ENCODE measurements around the gene MAPK8IP3. TPM values are rescaled to one million over a fixed set of nuclear protein-coding genes. Genes with fewer than 3 reads are reported as not detected.

The MAPK8IP3 gene
- total RNA-seq, 1 donor from 2014 or later = 201 TPM

DNA sequence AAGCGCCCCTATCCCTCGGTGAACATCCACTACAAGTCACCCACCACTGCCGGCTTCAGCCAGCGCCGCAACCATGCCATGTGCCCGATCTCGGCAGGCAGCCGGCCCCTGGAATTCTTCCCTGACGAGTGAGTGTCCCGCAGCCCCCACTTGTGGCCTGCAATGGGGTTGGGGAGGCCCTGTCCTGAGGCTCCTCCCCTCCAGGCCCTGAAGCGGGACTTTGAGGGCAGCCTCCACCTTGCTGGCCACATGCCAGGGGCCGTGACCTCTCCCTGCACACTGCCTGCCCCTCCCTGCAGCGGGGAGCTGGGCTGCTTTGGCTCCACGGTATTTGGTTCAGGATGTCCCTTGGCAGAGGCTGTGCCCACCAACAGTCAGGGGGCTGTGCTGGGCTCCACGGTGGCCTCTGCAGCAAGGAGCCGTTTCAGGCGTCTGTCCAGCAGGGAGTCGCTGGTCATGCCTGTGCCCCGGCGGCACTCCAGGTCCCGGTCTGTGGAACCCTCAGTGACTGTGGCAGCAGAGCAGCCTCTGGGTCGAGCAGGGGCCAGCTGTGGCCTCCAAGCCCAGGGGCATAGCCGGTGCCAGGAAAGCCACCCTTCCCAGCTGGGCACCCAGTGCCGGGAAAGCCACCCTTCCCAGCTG is 57.0 kb downstream of the MAPK8IP3 start:
- Mint-ChIP-seq H3K27ac (no peak overlapping the region), H3K9me3 (no peaks in the 10 kb centered on the region), H3K27me3 (no peaks in the 10 kb centered on the region), H3K4me1 (no peaks in the 10 kb centered on the region), H3K36me3 (ENCODE audit: low read depth) (peaks cover 62% of the 10 kb centered on the region), H3K4me3 (no peak overlapping the region)
- ChIA-PET POLR2A (interaction anchor here (0.8 kb wide), 1 partner anchor 8 kb away, joined by 3 read pairs; the partner anchor contains the start of gene NME3), CTCF (no interaction called here)
- intact Hi-C loops (cut with micrococcal nuclease) = no loop called here
- DNase-seq (no peak), ATAC-seq (ENCODE audit: low read depth) (no peak)
- TF ChIP-seq, protein P1, sequence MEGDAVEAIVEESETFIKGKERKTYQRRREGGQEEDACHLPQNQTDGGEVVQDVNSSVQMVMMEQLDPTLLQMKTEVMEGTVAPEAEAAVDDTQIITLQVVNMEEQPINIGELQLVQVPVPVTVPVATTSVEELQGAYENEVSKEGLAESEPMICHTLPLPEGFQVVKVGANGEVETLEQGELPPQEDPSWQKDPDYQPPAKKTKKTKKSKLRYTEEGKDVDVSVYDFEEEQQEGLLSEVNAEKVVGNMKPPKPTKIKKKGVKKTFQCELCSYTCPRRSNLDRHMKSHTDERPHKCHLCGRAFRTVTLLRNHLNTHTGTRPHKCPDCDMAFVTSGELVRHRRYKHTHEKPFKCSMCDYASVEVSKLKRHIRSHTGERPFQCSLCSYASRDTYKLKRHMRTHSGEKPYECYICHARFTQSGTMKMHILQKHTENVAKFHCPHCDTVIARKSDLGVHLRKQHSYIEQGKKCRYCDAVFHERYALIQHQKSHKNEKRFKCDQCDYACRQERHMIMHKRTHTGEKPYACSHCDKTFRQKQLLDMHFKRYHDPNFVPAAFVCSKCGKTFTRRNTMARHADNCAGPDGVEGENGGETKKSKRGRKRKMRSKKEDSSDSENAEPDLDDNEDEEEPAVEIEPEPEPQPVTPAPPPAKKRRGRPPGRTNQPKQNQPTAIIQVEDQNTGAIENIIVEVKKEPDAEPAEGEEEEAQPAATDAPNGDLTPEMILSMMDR (IDR thresholded peaks at IDR 0.05) = no peak

- no peaks in the 10 kb centered on the region for H3K27me3 Mint-ChIP-seq
- POLR2A ChIA-PET = interaction anchor here (1.4 kb wide), 1 partner anchor 19 kb away, joined by 3 read pairs; the partner anchor contains the start of genes NUBP2 and SPSB3
- CTCF ChIA-PET = interaction anchor here (0.6 kb wide), 1 partner anchor 9 kb away, joined by 3 read pairs; the partner anchor contains the start of genes EME2 and MRPS34
- no peaks in the 10 kb centered on the region for H3K9me3 Mint-ChIP-seq
- no peak for DNase-seq
- peaks cover 66% of the 10 kb centered on the region for H3K36me3 Mint-ChIP-seq (ENCODE audit: low read depth)
- TF ChIP-seq, protein P1 (IDR thresholded peaks at IDR 0.05) = no peak
- no peak overlapping the region for H3K4me3 Mint-ChIP-seq
- intact Hi-C loops (cut with micrococcal nuclease) = no loop called here
- no peak for ATAC-seq (ENCODE audit: low read depth)
- no peak overlapping the region for H3K27ac Mint-ChIP-seq
- H3K4me1 Mint-ChIP-seq = no peaks in the 10 kb centered on the region
These were observed 57.8 kb downstream of the MAPK8IP3 start for GRCh38 chr16:1763521-1764511.

- intact Hi-C loops (cut with micrococcal nuclease) = no loop called here
- TF ChIP-seq, protein P1 (IDR thresholded peaks at IDR 0.05) = no peak
- no peak for DNase-seq
- CTCF ChIA-PET = no interaction called here
- no peak overlapping the region for H3K4me3 Mint-ChIP-seq
- POLR2A ChIA-PET = interaction anchor here (1.4 kb wide), 1 partner anchor 18 kb away, joined by 3 read pairs; the partner anchor contains the start of genes NUBP2 and SPSB3
- no peaks in the 10 kb centered on the region for H3K27me3 Mint-ChIP-seq
- H3K36me3 Mint-ChIP-seq (ENCODE audit: low read depth) = peaks cover 68% of the 10 kb centered on the region
- ATAC-seq (ENCODE audit: low read depth) = no peak
- no peak overlapping the region for H3K27ac Mint-ChIP-seq
- H3K9me3 Mint-ChIP-seq = no peaks in the 10 kb centered on the region
- H3K4me1 Mint-ChIP-seq = peaks cover 2% of the 10 kb centered on the region
These were observed 59.0 kb downstream of the MAPK8IP3 start for GRCh38 chr16:1764971-1765370.

DNA sequence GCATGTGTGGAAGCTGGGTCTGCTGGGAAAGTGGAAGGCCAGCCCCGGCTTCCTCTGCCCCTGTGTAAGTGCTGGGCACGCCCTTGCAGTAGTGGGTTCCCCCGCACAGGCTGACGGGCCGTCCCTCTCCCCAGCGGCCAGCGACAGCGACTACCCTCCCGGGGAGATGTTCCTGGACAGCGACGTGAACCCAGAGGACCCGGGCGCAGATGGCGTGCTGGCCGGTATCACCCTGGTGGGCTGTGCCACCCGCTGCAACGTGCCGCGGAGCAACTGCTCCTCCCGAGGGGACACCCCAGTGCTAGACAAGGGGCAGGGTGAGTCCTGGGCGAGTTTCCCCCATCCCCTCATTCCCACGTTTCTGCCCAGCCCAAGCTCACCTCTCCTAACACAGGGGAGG is 59.8 kb downstream of the MAPK8IP3 start:
- TF ChIP-seq, protein P1 (IDR thresholded peaks at IDR 0.05) = no peak
- Mint-ChIP-seq H3K4me1 (peaks cover 9% of the 10 kb centered on the region), H3K27ac (no peak overlapping the region), H3K9me3 (no peaks in the 10 kb centered on the region), H3K4me3 (no peak overlapping the region), H3K27me3 (no peaks in the 10 kb centered on the region), H3K36me3 (ENCODE audit: low read depth) (peaks cover 62% of the 10 kb centered on the region)
- CTCF ChIA-PET = no interaction called here
- DNase-seq (no peak), ATAC-seq (ENCODE audit: low read depth) (no peak)
- intact Hi-C loops (cut with micrococcal nuclease) = no loop called here
- POLR2A ChIA-PET = no interaction called here

- no peak for ATAC-seq (ENCODE audit: low read depth)
- POLR2A ChIA-PET = no interaction called here
- DNase-seq = no peak
- Mint-ChIP-seq H3K36me3 (ENCODE audit: low read depth) (peaks cover 58% of the 10 kb centered on the region), H3K4me1 (peaks cover 9% of the 10 kb centered on the region), H3K4me3 (no peak overlapping the region), H3K27me3 (no peaks in the 10 kb centered on the region), H3K27ac (no peak overlapping the region), H3K9me3 (no peaks in the 10 kb centered on the region)
- TF ChIP-seq, protein P1 (IDR thresholded peaks at IDR 0.05) = no peak
- CTCF ChIA-PET = no interaction called here
- intact Hi-C loops (cut with micrococcal nuclease) = no loop called here
These were observed 60.2 kb downstream of the MAPK8IP3 start for GRCh38 chr16:1766231-1766630.

All from activated B cell treated with CpG ODN at 0.5 μM for 24 hours (primary cell).